ENCODE results near the gene SMPD1. TPM values are rescaled to one million over a fixed set of nuclear protein-coding genes. Genes with fewer than 3 reads are reported as not detected.
A peak's percentile ranks its signal among the peaks of the same experiment; 100 is the strongest.

Gene SMPD1
- total RNA-seq, 2 donors from 2014 or later = 12.9 to 15.2 TPM

DNA sequence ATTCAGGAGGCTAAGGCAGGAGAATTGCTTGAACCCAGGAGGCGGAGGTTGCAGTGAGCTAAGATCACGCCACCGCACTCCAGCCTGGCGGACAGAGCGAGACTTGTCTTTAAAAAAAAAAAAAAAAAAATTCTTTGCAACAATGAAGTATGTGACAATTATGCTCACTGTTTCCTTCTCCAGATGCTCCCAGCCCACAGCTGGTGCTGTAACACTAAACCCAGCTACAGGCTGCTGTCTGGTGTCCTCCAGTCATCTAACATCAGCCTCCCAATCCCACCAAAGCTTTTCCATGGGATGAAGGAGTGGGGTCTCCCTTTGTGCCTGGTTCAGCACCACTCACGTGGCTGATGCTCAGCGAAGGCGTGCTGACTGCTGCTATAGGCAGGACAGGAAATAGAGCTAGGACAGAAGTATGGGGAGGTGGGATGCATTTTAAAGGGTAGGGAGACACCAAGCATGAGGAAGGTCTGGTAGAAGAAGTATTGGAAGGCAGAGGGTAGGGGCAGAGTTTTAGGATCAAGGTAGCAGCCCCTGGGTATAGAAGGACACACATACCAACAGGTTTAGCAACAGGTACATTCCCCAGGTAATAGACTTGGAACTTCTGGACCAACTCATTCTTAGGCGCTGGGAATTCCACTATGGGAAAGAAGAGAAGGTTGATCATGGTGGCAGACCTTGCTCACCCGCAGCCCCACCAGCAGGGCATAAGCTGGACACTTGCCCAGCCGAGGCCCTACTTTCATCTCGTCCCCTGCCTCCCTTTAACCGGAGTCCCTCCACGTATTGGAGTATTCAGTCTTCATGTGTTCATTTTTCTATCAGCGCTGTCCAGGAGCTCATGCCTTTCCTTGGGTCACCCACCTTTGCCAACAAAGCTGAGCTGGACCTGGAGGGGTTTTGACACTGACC is 10.4 kb downstream of the SMPD1 start:
- peaks cover 37% of the 10 kb centered on the region for H3K4me1 Mint-ChIP-seq
- no peak for ATAC-seq (replicated peaks)
- H3K9me3 Mint-ChIP-seq = no peaks in the 10 kb centered on the region
- H3K27me3 Mint-ChIP-seq = no peaks in the 10 kb centered on the region
- no peak overlapping the region for H3K4me3 Mint-ChIP-seq
- no peak overlapping the region for H3K27ac Mint-ChIP-seq
- peaks cover 35% of the 10 kb centered on the region for H3K36me3 Mint-ChIP-seq (ENCODE audit: low read depth)

DNA sequence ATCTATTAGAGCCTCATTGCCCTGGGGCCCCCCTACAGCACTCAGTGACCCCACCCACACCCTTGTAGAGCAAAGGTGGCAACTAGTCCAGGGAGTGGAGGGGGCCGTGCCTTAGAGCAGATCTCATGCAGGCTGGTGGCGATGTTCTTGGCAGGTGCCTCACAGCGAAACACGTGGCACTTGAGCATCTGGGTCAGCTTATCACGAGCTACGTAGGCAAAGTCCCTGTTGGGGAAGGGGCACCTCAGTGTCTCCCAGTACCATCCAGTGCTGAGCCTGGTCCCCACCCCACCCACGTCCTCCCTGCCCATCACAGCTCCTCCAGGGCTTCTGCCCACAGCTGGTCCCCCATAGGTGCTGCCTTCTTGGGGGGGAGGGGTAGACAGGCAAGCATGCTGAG is 11.2 kb downstream of the SMPD1 start:
- Mint-ChIP-seq H3K4me3 (no peak overlapping the region), H3K4me1 (peaks cover 43% of the 10 kb centered on the region), H3K27ac (no peak overlapping the region), H3K9me3 (no peaks in the 10 kb centered on the region), H3K36me3 (ENCODE audit: low read depth) (peaks cover 35% of the 10 kb centered on the region), H3K27me3 (no peaks in the 10 kb centered on the region)
- ATAC-seq (replicated peaks) = no peak

DNA sequence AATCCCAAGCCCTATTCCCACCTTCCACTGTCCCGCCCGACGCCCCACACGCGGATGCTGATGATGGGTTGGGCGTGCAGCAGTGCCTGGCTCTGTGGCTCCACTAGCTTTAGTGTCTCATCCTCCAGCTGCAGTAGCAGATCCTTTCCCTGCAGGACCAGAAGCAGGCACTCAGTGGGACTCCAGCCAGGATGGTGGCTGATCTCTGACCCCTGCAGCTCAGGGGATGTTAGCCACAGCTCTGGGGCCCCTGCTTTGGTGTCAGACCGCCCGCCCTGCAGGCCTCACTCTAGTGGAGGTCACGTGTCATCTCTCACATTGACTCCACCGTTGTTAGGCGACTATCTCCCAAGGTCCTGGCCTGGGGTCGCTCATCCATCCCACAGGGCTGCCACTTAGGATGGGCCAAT is 11.8 kb downstream of the SMPD1 start:
- peaks cover 49% of the 10 kb centered on the region for H3K4me1 Mint-ChIP-seq
- H3K27me3 Mint-ChIP-seq = no peaks in the 10 kb centered on the region
- H3K4me3 Mint-ChIP-seq = peak overlapping the region; percentile 91
- no peaks in the 10 kb centered on the region for H3K9me3 Mint-ChIP-seq
- peak overlapping the region; percentile 98 for H3K27ac Mint-ChIP-seq
- peaks cover 35% of the 10 kb centered on the region for H3K36me3 Mint-ChIP-seq (ENCODE audit: low read depth)
- ATAC-seq (replicated peaks) = peak; percentile 66

DNA sequence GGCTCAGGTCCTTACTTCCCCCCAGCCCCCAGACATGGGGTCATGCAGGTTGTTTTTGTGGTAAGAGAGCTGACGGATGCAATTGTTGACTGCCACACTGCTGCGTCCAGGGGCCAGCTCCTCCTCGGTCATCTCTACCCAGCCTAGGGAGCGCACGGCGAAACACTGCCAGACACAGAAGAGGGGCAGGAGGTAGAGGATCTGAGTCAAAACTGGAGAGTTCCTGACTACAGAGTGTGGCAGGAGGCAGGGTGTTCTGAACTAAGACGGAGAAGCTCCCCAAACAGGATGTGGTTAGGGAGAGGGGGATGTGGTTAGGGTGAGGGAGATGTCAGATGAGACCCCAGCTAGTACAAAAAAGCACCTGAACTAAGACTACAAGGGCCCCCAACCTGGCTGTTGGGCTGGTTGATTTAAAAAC is 12.3 kb downstream of the SMPD1 start:
- H3K9me3 Mint-ChIP-seq = no peaks in the 10 kb centered on the region
- H3K27me3 Mint-ChIP-seq = no peaks in the 10 kb centered on the region
- H3K4me1 Mint-ChIP-seq = peaks cover 53% of the 10 kb centered on the region
- ATAC-seq (replicated peaks) = peak; percentile 95
- H3K27ac Mint-ChIP-seq = peak overlapping the region; percentile 98
- peak overlapping the region; percentile 91 for H3K4me3 Mint-ChIP-seq
- peaks cover 35% of the 10 kb centered on the region for H3K36me3 Mint-ChIP-seq (ENCODE audit: low read depth)

DNA sequence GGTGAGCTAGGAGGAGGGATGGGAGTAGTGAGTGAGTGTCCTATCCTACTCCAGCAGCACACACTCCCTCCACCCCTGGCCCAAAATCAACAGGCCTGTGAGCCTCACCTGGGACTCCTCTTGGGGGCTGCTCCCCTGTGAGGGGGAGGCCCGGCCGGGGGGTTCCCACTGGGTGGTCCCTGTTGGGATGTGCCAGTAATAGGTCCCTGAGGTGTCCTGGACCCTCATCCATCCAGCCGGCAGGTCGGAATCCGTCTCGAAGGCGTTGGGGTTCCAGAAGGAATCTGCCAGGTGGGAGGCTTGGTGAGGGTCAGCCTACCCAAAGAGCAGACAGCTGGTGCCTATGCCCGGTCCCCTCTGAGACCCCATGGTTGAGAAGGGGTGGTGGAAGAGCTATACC is 13.3 kb downstream of the SMPD1 start:
- peaks cover 58% of the 10 kb centered on the region for H3K4me1 Mint-ChIP-seq
- no peak for ATAC-seq (replicated peaks)
- H3K27ac Mint-ChIP-seq = peak overlapping the region; percentile 98
- H3K36me3 Mint-ChIP-seq (ENCODE audit: low read depth) = peaks cover 33% of the 10 kb centered on the region
- peak overlapping the region; percentile 91 for H3K4me3 Mint-ChIP-seq
- H3K9me3 Mint-ChIP-seq = no peaks in the 10 kb centered on the region
- H3K27me3 Mint-ChIP-seq = no peaks in the 10 kb centered on the region

DNA sequence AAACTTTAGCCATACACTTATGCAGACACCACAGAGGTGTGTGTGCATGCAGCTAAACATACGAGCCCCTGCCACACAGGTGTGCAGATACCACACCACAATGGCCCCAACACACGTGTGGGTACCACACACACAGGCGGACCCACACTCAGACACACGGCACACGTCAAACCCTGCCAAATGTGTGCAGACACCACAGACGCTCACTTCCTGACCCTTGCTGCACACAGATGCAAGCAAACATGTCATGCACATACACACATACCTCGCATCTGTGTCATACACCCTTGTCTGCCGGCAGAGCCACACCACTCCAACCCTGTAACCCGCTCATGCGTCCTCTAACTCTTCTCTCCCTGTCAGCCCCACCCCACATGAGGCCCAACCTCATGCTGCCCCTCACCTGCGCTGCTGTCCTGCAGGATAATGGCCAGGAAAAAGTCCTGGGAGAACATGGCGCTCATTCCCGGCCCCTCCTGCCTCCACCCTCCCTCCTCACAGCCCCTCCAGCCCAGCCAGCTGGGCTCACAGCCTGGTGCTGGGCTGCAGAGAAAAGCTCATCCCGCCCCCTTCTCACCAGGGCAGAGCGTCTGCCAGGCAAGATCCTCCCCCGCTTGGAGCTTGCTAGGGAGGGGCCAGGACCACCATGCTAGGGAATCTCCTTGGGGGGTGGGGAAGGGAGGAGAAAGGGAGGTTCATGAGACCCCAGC is 14.2 kb downstream of the SMPD1 start:
- H3K9me3 Mint-ChIP-seq = no peaks in the 10 kb centered on the region
- H3K36me3 Mint-ChIP-seq (ENCODE audit: low read depth) = peaks cover 29% of the 10 kb centered on the region
- peak overlapping the region; percentile 36 for H3K27ac Mint-ChIP-seq
- H3K4me1 Mint-ChIP-seq = peaks cover 50% of the 10 kb centered on the region
- peak; percentile 26 for ATAC-seq (replicated peaks)
- H3K27me3 Mint-ChIP-seq = no peaks in the 10 kb centered on the region
- H3K4me3 Mint-ChIP-seq = peak overlapping the region; percentile 91

DNA sequence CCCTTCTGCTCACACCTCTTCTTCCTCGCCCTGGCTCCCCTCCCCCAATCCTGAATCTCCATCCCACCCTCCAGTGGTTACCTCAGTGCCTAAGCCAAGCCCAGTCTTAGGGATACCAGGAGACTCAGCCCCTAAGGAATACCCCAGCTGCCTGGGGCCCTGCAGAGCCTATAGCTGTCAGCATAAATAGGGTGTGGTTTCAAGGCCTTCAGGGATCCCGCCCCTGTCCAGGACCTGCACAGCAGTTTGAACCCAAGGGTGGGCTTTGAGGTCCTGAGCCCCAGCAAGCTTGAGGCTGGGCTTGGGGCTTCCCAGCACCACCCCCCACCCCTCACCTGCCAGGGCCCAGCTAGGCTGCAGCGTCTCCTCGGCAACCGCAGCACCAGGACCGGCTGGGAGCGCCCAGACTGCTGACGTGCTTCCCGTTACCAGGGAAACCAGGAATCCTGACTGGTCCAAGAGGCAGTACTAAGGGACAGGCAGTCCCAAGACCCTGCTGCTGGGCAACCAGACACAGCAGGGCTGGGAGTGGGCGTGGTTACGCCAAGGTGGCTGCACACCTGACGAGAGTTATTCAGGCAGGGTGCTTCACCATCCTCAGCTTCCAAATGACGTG is 14.9 kb downstream of the SMPD1 start:
- H3K27me3 Mint-ChIP-seq = no peaks in the 10 kb centered on the region
- no peaks in the 10 kb centered on the region for H3K9me3 Mint-ChIP-seq
- peak overlapping the region; percentile 91 for H3K4me3 Mint-ChIP-seq
- H3K27ac Mint-ChIP-seq = no peak overlapping the region
- H3K36me3 Mint-ChIP-seq (ENCODE audit: low read depth) = peaks cover 29% of the 10 kb centered on the region
- no peak for ATAC-seq (replicated peaks)
- peaks cover 49% of the 10 kb centered on the region for H3K4me1 Mint-ChIP-seq

DNA sequence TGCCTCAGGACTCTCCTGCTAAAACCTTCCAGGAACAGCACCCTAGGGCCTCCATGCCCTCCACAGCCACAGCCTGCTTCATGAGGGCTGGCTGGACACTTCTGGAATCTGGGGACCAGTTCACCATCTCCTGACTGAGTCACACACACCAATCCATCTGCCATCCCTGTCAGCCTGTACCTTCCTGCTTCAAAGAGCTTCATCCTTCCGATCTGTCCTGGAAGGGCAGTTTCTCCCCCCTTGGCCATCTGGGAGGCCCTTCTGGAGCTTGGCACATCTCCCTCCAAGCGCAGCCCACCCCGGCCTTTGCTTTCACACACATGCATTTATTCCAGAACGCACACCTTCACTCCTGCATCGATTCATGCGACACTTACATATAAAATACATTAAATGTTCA is 15.6 kb downstream of the SMPD1 start:
- Mint-ChIP-seq H3K27me3 (no peaks in the 10 kb centered on the region), H3K36me3 (ENCODE audit: low read depth) (peaks cover 33% of the 10 kb centered on the region), H3K9me3 (no peaks in the 10 kb centered on the region), H3K27ac (no peak overlapping the region), H3K4me3 (no peak overlapping the region), H3K4me1 (peaks cover 49% of the 10 kb centered on the region)
- no peak for ATAC-seq (replicated peaks)

DNA sequence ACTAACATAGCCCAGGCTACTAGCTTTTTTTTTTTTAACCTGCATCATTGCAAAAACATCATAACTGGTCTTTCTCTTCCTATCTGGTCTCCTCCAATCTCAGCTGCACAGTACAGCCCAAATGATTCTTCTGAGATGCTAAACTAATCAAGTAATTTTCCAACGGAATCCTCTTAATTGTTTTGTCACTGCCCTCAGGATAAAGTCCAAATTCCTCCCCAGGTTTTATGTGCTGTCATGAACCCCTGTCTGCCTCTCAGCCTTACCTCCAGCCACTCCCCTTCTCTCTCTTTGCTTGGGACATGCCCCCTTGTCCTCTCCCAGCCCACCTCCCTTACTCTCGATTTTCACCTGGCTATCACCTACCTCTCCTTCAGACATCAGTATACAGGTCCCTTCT is 16.1 kb downstream of the SMPD1 start:
- no peak overlapping the region for H3K4me3 Mint-ChIP-seq
- no peaks in the 10 kb centered on the region for H3K9me3 Mint-ChIP-seq

DNA sequence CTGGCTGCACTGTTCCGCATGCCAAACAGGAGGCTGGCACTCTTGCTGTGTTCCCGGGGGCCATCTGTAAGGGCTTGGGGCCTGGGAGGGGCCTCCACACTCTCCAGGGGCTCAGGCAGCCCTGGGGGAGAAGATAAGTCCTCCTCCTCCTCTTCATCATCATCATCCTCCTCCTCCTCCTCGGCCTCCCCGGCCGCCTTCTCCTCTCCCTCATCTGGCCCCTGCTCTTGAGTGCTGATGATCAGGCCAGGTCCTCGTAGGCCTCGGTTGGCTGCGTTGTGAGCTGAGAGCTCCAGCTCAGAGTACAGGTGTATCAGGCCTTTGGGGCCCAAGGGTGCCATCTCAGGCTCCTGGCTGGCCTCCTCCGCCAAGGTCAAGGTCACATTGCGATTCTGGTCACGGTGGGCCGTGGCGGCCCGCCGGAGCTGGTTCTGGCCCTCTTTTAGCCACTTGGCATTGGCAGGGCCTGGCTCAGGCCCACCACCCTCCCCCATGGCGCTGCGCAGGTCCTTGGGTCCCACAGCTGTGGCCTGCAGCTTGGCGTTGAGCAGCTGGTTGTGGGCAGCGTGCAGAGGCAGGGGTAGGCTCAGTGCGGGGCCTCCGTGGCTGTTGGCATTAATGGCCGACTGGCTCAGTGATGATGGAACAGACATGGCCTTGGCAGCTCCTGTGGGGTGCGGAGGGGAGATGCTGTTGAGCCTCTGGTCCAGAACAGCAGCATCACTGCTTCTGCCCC is 20.6 kb downstream of the SMPD1 start:
- no peaks in the 10 kb centered on the region for H3K27me3 Mint-ChIP-seq
- no peak overlapping the region for H3K4me3 Mint-ChIP-seq
- no peak overlapping the region for H3K27ac Mint-ChIP-seq
- H3K36me3 Mint-ChIP-seq (ENCODE audit: low read depth) = peaks cover 29% of the 10 kb centered on the region
- ATAC-seq (replicated peaks) = no peak
- no peaks in the 10 kb centered on the region for H3K9me3 Mint-ChIP-seq
- H3K4me1 Mint-ChIP-seq = peaks cover 21% of the 10 kb centered on the region

More for the DNA sequence above, 16.1 kb downstream of the SMPD1 start:
- Mint-ChIP-seq H3K27me3 (no peaks in the 10 kb centered on the region), H3K4me1 (peaks cover 49% of the 10 kb centered on the region), H3K27ac (peak overlapping the region; percentile 9), H3K36me3 (ENCODE audit: low read depth) (peaks cover 39% of the 10 kb centered on the region)
- ATAC-seq (replicated peaks) = no peak

DNA sequence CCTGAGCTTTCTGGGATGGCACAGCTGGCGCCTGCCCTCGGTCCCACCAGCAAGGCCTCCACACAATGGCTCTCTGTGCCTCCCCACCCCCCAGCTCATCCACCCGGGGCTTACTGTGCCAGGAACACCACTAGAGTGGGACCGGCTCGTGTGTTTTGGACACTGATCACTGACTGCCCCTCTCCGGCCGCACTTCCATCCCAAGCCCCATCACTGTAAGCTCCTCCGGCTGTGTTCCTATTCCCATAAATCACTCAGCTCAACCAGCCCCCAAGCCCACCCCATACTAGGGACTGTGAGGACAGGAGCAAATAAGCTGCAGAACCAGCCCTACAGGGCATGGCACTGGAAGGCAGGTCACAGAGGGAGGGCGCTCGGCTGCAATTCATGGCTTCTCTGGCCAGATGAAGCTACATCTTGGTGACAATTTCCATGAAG is 21.3 kb downstream of the SMPD1 start:
- no peak overlapping the region for H3K27ac Mint-ChIP-seq
- no peak for ATAC-seq (replicated peaks)
- peaks cover 14% of the 10 kb centered on the region for H3K4me1 Mint-ChIP-seq
- H3K9me3 Mint-ChIP-seq = no peaks in the 10 kb centered on the region
- peaks cover 29% of the 10 kb centered on the region for H3K36me3 Mint-ChIP-seq (ENCODE audit: low read depth)
- H3K4me3 Mint-ChIP-seq = no peak overlapping the region
- H3K27me3 Mint-ChIP-seq = no peaks in the 10 kb centered on the region

DNA sequence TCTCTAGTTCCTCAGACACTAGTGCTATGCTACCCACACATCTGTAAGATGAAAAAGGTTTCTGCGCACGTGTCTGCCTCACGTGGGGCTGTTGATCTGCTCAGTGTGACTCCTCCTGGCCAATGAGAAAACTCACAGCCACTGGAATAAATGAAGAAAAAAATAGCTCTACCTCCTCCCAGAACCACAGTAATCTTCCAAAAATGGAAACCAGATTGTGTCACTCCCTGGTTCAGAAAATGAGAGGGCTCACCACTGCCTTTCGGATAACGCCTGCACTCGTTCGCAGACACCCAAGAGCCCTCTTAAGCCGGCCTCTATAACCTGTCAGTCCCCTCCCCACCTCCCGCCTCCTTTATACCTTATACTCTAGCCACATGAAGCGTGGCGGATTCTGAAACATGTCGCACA is 23.5 kb downstream of the SMPD1 start:
- H3K27me3 Mint-ChIP-seq = no peaks in the 10 kb centered on the region
- no peak overlapping the region for H3K27ac Mint-ChIP-seq
- no peaks in the 10 kb centered on the region for H3K9me3 Mint-ChIP-seq

DNA sequence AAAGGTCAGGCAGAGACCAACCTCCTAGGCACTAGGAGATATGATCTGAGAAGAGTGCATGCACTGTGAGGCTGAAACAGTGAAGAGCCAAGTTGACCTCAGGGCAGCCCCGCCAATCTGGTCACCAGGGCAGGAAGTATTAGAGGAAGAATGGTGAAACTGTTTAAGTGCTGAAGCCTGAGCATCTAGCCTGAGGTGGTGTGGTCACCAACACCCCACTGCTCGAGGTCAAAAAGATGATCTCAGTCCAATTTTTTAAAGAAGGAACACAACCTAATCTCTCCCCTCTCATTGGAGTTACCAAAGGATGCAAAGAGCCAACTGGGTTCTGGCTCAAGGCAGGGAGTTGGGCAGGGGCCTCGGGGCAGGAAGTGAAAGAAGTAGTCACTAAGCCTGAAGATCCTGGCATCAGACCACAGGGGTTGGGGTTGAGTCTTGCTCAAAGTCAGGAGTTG is 24.6 kb downstream of the SMPD1 start:
- Mint-ChIP-seq H3K9me3 (no peaks in the 10 kb centered on the region), H3K36me3 (ENCODE audit: low read depth) (peaks cover 14% of the 10 kb centered on the region), H3K27me3 (no peaks in the 10 kb centered on the region), H3K4me1 (no peaks in the 10 kb centered on the region), H3K4me3 (no peak overlapping the region), H3K27ac (no peak overlapping the region)
- ATAC-seq (replicated peaks) = peak; percentile 69

More for the DNA sequence above, 23.5 kb downstream of the SMPD1 start:
- peak; percentile 76 for ATAC-seq (replicated peaks)
- peaks cover 24% of the 10 kb centered on the region for H3K36me3 Mint-ChIP-seq (ENCODE audit: low read depth)
- H3K4me3 Mint-ChIP-seq = no peak overlapping the region
- H3K4me1 Mint-ChIP-seq = no peaks in the 10 kb centered on the region

DNA sequence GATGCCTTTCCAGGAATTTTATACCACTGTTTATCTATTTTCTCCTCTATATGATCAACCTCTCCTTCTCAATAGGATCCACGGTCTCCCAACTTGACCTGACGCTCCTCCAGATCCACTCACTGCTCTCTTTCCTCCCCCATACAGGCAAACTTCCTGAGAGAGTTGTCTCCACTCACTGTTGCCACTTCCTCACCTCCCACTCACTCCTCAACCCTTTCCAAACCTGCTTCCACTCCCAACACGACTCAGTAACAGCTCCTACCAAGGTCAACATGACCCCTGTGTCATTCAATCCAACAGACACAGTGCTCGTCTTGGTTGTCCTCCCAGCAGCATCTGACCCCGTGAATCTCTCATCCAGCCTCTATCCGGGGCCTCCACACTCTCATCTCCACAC is 25.5 kb downstream of the SMPD1 start:
- Mint-ChIP-seq H3K4me1 (peaks cover 2% of the 10 kb centered on the region), H3K27ac (no peak overlapping the region), H3K36me3 (ENCODE audit: low read depth) (peaks cover 7% of the 10 kb centered on the region), H3K4me3 (no peak overlapping the region), H3K9me3 (no peaks in the 10 kb centered on the region), H3K27me3 (no peaks in the 10 kb centered on the region)
- no peak for ATAC-seq (replicated peaks)
